GM12878 (cell line): ENCODE data around the gene IL19. TPM values are rescaled to one million over a fixed set of nuclear protein-coding genes. Genes with fewer than 3 reads are reported as not detected.

Source experiments
- BMI1 ChIP-seq: fragments of 450-650 bp; IDR thresholded peaks from 2 replicates; pipeline ENCODE4 v1.6.1; 2016; ENCODE audit warnings: mild to moderate bottlenecking, moderate library complexity, borderline replicate concordance
- CBX3 ChIP-seq: fragments of 200-600 bp; sonication (generic); IDR thresholded peaks from 2 replicates; pipeline ENCODE4 v1.6.1; 2016; ENCODE audit warnings: low read depth, borderline replicate concordance
- CEBPB ChIP-seq, 2 experiments: fragments of 150-350 bp in 1 of 2; IDR thresholded peaks; 2 replicates each; pipeline ENCODE4 v1.6.1; 2012 to 2014; ENCODE audit warnings: low read depth in 2 of 2, low read length in 2 of 2, borderline replicate concordance in 1 of 2, inconsistent platforms in 1 of 2
- CHD2 ChIP-seq: IDR thresholded peaks from 2 replicates; pipeline ENCODE4 v1.6.1; 2011; ENCODE audit warnings: low read depth, low read length, improper control_type of control experiment, borderline replicate concordance
- ETV6 ChIP-seq, 2 experiments: fragments of 450-650 bp in 1 of 2; IDR thresholded peaks in 1 of 2; conservative IDR thresholded peaks in 1 of 2; 2 replicates each; pipeline ENCODE4 v1.6.1; 2014; ENCODE audit warnings: antibody characterized with exemption in 1 of 2, borderline replicate concordance in 1 of 2, low read depth in 1 of 2, mild to moderate bottlenecking in 1 of 2, moderate library complexity in 1 of 2
- FOXM1 ChIP-seq: IDR thresholded peaks from 2 replicates; pipeline ENCODE4 v1.6.1; 2012; ENCODE audit warnings: low read depth, mild to moderate bottlenecking, inconsistent platforms, low read length, moderate library complexity
- HDGF ChIP-seq: fragments of 450-650 bp; IDR thresholded peaks from 2 replicates; pipeline ENCODE4 v1.6.1; 2016; ENCODE audit warnings: antibody characterized with exemption
- IKZF1 ChIP-seq: fragments of 450-650 bp; conservative IDR thresholded peaks from 2 replicates; pipeline ENCODE4 v1.6.1; 2017; ENCODE audit warnings: antibody characterized with exemption, mild to moderate bottlenecking
- IKZF2 ChIP-seq, 2 experiments: fragments of 450-650 bp; IDR thresholded peaks; 2 replicates each; pipeline ENCODE4 v1.6.1; 2017; ENCODE audit warnings: mild to moderate bottlenecking in 2 of 2, moderate library complexity in 2 of 2
- JUNB ChIP-seq: IDR thresholded peaks from 2 replicates; pipeline ENCODE4 v1.6.1; 2016; ENCODE audit warnings: antibody characterized with exemption, mild to moderate bottlenecking
- KDM1A ChIP-seq: fragments of 200-600 bp; sonication (generic); IDR thresholded peaks from 2 replicates; pipeline ENCODE4 v1.6.1; 2016; ENCODE audit warnings: borderline replicate concordance
- MEF2A ChIP-seq: IDR thresholded peaks from 2 replicates; pipeline ENCODE4 v1.6.1; 2011; ENCODE audit warnings: low read depth, mild to moderate bottlenecking, low read length, moderate library complexity; ENCODE audit not compliant: insufficient read depth
- NBN ChIP-seq: fragments of 450-650 bp; IDR thresholded peaks from 2 replicates; pipeline ENCODE4 v1.6.1; 2016
- PAX8 ChIP-seq: fragments of 450-650 bp; IDR thresholded peaks from 2 replicates; pipeline ENCODE4 v1.6.1; 2017; ENCODE audit warnings: mild to moderate bottlenecking, moderate library complexity
- PML ChIP-seq: IDR thresholded peaks from 2 replicates; pipeline ENCODE4 v1.6.1; 2012; ENCODE audit warnings: low read length, inconsistent platforms
- POLR2AphosphoS2 ChIP-seq: IDR thresholded peaks from 2 replicates; pipeline ENCODE4 v1.6.1; 2011; ENCODE audit warnings: low read depth, mild to moderate bottlenecking, low read length, improper control_type of control experiment, moderate library complexity
- RUNX3 ChIP-seq: IDR thresholded peaks from 2 replicates; pipeline ENCODE4 v1.6.1; 2012; ENCODE audit warnings: low read length, inconsistent platforms
- SMARCA5 ChIP-seq: fragments of 450-650 bp; IDR thresholded peaks from 2 replicates; pipeline ENCODE4 v1.6.1; 2017; ENCODE audit warnings: mild to moderate bottlenecking
- SRF ChIP-seq, 2 experiments: IDR thresholded peaks; 2 replicates each; pipeline ENCODE4 v1.6.1; 2011; ENCODE audit warnings: low read depth in 2 of 2, low read length in 2 of 2, mild to moderate bottlenecking in 1 of 2, moderate library complexity in 1 of 2
- STAT3 ChIP-seq: IDR thresholded peaks from 2 replicates; pipeline ENCODE4 v1.6.1; 2011; ENCODE audit warnings: low read depth, low read length, improper control_type of control experiment
- TBL1XR1 ChIP-seq: IDR thresholded peaks from 2 replicates; pipeline ENCODE4 v1.6.1; 2012; ENCODE audit warnings: low read depth, low read length, improper control_type of control experiment
- TCF7 ChIP-seq: IDR thresholded peaks from 2 replicates; pipeline ENCODE4 v1.6.1; 2014; ENCODE audit warnings: antibody characterized with exemption, borderline replicate concordance
- ZBED1 ChIP-seq: IDR thresholded peaks from 2 replicates; pipeline ENCODE4 v1.6.1; 2016; ENCODE audit warnings: borderline replicate concordance
- ZNF207 ChIP-seq: fragments of 450-650 bp; IDR thresholded peaks from 2 replicates; pipeline ENCODE4 v1.6.1; 2014; ENCODE audit warnings: antibody characterized with exemption, mild to moderate bottlenecking, borderline replicate concordance
- polyA plus RNA-seq, 11 experiments: library from polyadenylated mRNA; depleted of rRNA in 4 of 11; unstranded in 6 of 11; stranded (reverse) in 5 of 11; fragments of >200 nt; fragmentation: Nextera tagmentation in 4 of 11; fragmentation: Illumina TruSeq in 1 of 11; extraction: Ambion mirVana in 4 of 11; extraction: Trizol in 1 of 11; gene quantifications; 1 replicate in 1 of 11; 2 replicates in 10 of 11; pipeline versions ENCODE4 v1.2.1 to v1.2.3, GENCODE V29; 2011 to 2016; ENCODE audit warnings: inconsistent platforms in 2 of 11, missing spikeins in 2 of 11, low read depth in 1 of 11
- total RNA-seq, 4 experiments: library from RNA; depleted of rRNA in 3 of 4; stranded (reverse); fragments of >200 nt in 3 of 4; fragmentation: Illumina TruSeq in 1 of 4; extraction: Trizol in 1 of 4; gene quantifications; 2 replicates each; pipeline versions ENCODE4 v1.2.1 to v1.2.3, GENCODE V29; 2013 to 2021
- TF ChIP-seq, protein P1 (sequence below): fragments of 450-650 bp; IDR thresholded peaks from 2 replicates; pipeline ENCODE4 v1.6.1; 2016; ENCODE audit warnings: mild to moderate bottlenecking
- TF ChIP-seq, protein P2 (sequence below): IDR thresholded peaks from 2 replicates; pipeline ENCODE4 v1.6.1; 2011; ENCODE audit warnings: borderline replicate concordance, low read depth, mild to moderate bottlenecking, moderate library complexity, mixed read lengths, low read length; ENCODE audit not compliant: insufficient read depth; ENCODE audit errors: extremely low read length
- TF ChIP-seq, protein P3 (sequence below): IDR thresholded peaks from 2 replicates; pipeline ENCODE4 v1.6.1; 2012; ENCODE audit warnings: low read length, inconsistent platforms
- TF ChIP-seq, protein P4 (sequence below): IDR thresholded peaks from 2 replicates; pipeline ENCODE4 v1.6.1; 2012; ENCODE audit warnings: low read depth, low read length, improper control_type of control experiment

IL19 gene
- total and polyA plus RNA-seq, 10 of the 15 experiments (the other 5 are each of a cell fraction or from before 2014, with no cell fraction given), result 0.10 to 0.73 (median 0.28) TPM; not detected in 6

DNA sequence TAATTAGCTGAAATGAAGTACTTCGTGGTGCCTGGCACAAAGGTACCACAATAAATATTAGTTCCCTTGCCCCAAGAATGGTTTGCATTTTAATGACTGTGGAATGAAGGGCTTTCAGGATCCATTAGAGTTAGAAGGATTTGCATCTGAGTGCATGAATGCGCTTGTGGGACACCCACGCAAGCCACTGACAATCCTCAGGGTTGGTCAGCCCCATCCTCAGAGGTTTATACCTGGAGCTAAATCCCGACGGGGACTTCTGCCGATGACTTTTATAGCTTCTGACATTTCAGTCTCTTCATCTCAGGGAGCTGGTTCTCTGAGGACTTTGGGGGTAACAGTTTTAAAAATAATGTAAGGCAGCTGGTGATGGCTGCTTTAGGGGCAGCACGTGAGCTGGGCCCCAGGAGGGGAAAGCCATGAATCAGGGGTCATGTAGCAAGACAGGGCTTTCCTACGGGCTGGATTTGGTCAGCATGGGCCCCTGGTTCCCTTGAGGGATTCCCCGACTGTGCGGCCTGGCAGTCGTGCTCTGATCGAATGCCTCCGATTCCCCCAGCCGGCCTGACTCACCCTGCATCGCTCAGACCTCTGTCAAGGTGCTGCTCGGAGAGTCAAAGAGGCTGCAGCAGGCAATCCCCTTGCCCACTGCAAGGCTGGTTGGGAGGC is 22.5 kb downstream of the IL19 start (continued):
- no peak for TF ChIP-seq KDM1A
- TF ChIP-seq SRF (IDR thresholded peaks at IDR 0.05; ENCODE audit: low read depth in 2 of 2, low read length in 2 of 2), result peak in 1 of 2 experiments; percentile 68; a peak in 1 of 4 replicates
- no peak for TF ChIP-seq CBX3
- TF ChIP-seq TCF7, result peak; percentile 68; the same call in 1 of the 2 replicates
- peak; percentile 60; the same call in 1 of the 2 replicates for TF ChIP-seq FOXM1
- TF ChIP-seq ETV6 (conservative IDR thresholded peaks at IDR 0.05 in 1 of 2, IDR thresholded peaks at IDR 0.05 in 1 of 2; ENCODE audit: borderline replicate concordance in 1 of 2, low read depth in 1 of 2), result peak in 1 of 2 experiments; percentile 80; a peak in 2 of 4 replicates
- no peak for TF ChIP-seq PAX8
- TF ChIP-seq, protein P1, sequence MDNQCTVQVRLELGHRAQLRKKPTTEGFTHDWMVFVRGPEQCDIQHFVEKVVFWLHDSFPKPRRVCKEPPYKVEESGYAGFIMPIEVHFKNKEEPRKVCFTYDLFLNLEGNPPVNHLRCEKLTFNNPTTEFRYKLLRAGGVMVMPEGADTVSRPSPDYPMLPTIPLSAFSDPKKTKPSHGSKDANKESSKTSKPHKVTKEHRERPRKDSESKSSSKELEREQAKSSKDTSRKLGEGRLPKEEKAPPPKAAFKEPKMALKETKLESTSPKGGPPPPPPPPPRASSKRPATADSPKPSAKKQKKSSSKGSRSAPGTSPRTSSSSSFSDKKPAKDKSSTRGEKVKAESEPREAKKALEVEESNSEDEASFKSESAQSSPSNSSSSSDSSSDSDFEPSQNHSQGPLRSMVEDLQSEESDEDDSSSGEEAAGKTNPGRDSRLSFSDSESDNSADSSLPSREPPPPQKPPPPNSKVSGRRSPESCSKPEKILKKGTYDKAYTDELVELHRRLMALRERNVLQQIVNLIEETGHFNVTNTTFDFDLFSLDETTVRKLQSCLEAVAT, result peak; percentile 98
- TF ChIP-seq ZBED1, result peak; percentile 84
- TF ChIP-seq JUNB, result peak; percentile 80
- peak; percentile 74; the same call in 1 of the 2 replicates for TF ChIP-seq NBN
- TF ChIP-seq, protein P2, sequence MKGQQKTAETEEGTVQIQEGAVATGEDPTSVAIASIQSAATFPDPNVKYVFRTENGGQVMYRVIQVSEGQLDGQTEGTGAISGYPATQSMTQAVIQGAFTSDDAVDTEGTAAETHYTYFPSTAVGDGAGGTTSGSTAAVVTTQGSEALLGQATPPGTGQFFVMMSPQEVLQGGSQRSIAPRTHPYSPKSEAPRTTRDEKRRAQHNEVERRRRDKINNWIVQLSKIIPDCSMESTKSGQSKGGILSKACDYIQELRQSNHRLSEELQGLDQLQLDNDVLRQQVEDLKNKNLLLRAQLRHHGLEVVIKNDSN, result peak; percentile 29
- no peak for TF ChIP-seq STAT3
- peak; percentile 14; the same call in 1 of the 2 replicates for TF ChIP-seq HDGF
- TF ChIP-seq MEF2A, result peak; percentile 53; the same call in 1 of the 2 replicates
- peak; percentile 56; the same call in 1 of the 2 replicates for TF ChIP-seq PML
- TF ChIP-seq, protein P3, sequence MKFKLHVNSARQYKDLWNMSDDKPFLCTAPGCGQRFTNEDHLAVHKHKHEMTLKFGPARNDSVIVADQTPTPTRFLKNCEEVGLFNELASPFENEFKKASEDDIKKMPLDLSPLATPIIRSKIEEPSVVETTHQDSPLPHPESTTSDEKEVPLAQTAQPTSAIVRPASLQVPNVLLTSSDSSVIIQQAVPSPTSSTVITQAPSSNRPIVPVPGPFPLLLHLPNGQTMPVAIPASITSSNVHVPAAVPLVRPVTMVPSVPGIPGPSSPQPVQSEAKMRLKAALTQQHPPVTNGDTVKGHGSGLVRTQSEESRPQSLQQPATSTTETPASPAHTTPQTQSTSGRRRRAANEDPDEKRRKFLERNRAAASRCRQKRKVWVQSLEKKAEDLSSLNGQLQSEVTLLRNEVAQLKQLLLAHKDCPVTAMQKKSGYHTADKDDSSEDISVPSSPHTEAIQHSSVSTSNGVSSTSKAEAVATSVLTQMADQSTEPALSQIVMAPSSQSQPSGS, result peak; percentile 79
- no peak for TF ChIP-seq POLR2AphosphoS2
- TF ChIP-seq IKZF1, result peak; percentile 91
- TF ChIP-seq IKZF2 (IDR thresholded peaks at IDR 0.05), result peak; percentile 76
- no peak for TF ChIP-seq BMI1
- peak; percentile 57; the same call in 1 of the 2 replicates for TF ChIP-seq TBL1XR1
- TF ChIP-seq, protein P4, sequence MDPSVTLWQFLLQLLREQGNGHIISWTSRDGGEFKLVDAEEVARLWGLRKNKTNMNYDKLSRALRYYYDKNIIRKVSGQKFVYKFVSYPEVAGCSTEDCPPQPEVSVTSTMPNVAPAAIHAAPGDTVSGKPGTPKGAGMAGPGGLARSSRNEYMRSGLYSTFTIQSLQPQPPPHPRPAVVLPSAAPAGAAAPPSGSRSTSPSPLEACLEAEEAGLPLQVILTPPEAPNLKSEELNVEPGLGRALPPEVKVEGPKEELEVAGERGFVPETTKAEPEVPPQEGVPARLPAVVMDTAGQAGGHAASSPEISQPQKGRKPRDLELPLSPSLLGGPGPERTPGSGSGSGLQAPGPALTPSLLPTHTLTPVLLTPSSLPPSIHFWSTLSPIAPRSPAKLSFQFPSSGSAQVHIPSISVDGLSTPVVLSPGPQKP, result no peak
- no peak for TF ChIP-seq CEBPB (IDR thresholded peaks at IDR 0.05; ENCODE audit: borderline replicate concordance in 1 of 2, low read depth in 2 of 2, low read length in 2 of 2)
- 0 out of 2 replicates have a peak, but pooled peaks have one; percentile 22 for TF ChIP-seq CHD2
- TF ChIP-seq ZNF207, result no peak; the same call in 1 of the 2 replicates
- TF ChIP-seq SMARCA5, result no peak
- TF ChIP-seq RUNX3, result peak; percentile 89
